ENCODE measurements around the gene ARID3B.
"Not testable (repeated sequence)": the region's sequence is repeated elsewhere in the genome, so short reads cannot be mapped to it uniquely, and the experiment has no call there.

ARID3B gene

DNA sequence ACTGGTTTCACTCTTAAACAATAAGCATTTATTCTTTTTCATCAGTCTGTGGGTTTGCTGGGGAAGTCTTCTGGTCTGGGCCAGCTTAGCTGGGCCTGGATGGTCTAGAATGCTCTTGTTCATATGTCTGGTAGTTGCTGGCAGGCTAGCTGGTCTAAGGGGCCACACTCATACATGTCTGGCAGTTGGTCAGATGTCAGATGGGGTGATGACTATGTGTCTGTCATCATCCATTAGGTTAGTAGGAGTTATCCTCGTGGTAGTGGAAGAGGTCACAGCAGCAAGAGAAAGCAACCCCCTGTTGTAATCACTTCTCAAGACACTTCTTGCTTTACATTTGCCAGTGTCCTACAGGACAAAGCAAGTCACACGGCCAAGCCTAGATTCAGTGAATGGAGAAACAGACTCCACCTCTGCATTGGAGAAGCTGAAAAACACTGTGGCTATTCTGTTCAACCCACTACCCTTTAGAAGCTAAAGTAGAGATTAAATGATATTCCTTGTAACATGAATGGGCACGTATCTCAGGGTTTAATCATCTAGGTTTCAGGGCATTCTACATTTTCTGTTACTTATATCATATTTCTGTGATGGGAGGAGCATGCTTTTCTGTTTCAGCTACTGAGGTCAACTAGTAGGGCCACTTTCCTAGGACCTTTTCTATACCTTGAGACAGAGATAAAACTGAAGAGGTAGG, 5.5 kb upstream of the ARID3B start:
- DNase-seq (ENCODE audit: low read depth): no peak

DNA sequence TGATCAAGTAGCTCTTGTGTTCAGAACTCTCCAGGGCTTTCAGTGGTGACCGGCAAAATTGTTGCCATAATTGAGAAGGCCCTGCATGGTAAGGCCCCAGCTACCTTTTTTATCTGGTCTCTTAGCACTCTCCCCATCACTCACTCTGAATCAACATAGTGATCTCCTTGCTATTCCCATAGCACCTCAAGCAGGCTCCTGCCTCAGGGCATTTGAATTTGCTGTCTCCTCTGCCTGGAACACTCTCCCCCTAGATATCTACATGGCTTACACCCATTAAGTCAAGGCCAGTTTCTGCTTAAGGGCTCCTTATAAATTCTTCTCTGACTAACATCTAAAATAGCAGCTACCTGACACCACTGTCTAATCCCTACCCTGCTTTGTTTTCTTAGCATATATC, 3.3 kb upstream of the ARID3B start:
- no peak for DNase-seq (ENCODE audit: low read depth)

DNA sequence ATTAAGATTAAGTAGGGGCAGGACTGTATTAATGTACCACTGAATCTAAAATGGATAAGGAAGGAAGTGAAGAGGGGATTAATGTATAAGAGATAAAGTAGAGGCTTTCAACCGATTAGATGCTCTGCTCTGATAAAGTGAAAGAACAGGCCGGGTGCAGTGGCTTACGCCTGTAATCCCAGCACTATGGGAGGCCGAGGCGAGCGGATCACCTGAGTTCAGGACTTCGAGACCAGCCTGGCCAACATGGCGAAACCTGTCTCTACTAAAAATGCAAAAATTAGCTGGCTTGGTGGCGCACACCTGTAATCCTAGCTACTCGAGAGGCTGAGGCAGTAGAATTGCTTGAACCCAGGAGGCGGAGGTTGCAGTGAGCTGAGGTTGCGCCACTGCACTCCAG, 1.5 kb upstream of the ARID3B start:
- DNase-seq (ENCODE audit: low read depth): not testable (repeated sequence)

DNA sequence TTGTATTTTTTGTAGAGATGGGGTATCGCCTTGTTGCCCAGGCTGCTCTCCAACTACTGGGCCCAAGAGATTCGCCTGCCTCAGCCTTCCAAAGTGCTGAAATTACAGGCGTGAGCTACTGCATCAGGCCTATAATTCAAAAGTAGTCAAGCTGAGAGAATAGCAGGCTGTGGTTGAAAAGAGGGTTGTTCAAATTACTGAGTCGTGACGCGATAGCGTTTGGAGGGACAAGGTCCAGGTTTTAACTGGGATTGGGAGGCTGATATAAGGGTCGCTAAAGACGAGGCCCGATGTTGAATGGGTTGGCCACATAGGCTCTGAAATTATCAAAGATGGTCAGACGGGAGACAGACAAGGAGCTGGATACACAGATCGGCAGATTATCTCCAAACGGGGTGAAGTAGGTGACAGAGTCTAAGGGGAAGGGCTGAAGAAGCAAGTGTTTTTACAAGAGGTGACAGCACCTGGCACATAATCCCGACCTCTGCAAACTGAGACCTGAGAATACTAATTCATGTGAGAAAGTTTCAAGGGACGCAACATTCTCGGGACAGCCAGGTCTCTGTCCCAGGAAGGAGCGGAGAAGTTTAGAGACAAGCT, 759 bp upstream of the ARID3B start:
- no peak for DNase-seq (ENCODE audit: low read depth)

DNA sequence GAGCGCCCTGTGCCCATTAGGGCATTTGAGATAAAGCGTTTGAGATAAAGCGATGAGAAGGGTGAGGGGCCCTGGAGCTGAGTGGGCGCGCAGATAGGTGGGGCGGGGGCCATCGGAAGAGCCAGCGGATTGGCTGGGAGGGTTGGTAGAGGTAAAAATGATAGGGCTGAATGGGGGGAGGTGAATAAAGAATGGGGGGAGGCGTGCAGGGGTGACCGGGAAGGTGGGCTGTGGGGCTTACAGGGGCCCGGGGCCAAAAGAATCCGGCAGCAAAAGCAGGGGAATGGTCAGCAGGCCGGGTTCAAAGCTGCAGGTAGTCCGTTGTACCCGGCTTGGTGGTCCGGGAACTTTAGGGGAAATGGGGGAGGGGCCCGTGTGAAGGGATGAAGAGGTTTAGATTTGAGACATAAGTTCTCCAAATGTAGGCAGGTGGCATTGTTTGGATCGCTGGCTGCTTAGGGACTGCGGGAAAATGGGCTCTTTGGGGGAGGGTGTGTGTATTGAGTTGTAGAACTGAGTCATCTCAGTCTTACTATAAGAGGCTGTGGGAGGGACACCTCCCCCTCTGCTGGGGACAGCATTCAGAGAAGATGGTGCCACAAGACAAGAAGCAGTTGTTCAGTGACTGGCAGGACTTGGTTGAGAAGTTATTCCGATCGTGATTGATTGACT, 610 bp downstream of the ARID3B start:
- DNase-seq (ENCODE audit: low read depth): peak; percentile 57

DNA sequence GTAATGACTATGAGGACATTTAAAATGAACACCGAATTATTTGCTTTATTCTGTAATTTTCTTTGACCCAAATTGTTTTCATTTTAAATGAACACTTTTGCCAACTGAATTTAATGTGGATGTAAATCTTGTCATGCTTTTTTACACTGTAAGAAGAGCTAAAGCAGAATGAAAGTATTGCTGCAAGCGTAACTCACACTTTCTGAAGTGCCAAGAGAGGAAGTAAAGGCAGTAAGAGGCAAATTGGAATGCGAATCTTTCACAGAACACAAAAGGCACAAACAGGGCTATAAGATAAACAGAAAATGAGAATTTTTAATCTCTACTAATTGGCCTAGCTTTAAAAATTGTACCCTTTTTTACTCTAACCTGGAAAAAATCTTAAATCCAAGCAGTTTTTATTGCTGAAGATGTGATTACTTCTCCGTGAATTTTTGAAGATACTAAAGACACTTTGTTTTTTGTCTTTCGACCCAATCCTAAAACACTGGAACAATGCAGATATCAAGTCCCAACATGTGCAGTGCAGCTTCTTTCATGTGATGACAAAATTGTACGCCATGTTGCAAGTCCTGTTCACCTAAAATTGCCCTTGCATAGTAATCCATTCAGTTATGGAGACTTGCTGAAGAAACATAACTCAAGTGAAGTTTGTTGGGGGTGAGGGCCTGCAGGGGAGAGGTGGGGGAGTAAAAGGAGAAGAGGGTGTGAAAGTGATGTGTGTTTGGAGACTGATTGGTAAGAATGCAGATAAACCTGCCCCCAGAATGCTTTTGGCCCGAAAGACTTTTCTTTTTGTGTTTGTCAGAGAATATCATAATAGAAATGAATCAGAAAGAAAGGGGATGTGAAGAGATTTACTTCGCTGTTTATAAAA, 1.4 kb downstream of the ARID3B start:
- DNase-seq (ENCODE audit: low read depth): no peak

DNA sequence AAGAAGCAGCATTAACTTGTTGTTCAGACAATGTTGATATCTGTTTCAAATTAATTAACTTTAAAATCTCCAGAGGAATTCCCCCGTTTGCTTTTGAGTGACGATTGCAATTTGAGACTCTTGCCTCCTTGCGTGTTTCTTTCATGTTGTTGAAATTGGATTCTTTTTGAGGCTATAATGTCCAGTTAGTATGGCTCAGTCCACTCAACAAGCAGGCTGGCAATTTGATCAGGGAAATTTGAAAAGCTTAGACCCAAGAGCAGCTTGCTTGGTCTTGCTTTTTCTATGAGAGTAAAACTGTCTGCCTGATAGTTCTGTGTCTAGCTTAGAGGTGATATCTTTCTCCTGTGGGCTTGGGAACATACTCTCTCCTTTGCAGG, 2.0 kb downstream of the ARID3B start:
- DNase-seq (ENCODE audit: low read depth): no peak

DNA sequence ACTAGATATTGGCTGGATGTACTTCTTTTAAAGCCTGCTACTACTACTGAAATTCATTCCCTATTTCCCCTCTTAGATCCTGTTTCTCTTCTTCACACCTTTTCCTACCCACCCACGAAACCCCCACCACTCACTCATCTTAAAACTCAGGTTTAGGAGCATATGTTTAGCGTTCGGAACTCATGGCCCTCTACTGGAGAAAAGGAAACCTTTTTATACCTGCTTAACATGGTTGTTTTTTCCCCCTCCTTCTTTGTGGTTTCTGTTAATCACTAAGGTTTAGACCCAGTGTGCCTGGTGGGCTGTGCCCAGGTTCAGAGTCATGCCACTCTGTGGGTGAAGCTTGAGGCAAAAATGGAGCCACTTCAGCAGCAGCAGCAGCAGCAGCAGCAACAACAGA, 2.6 kb downstream of the ARID3B start:
- no peak for DNase-seq (ENCODE audit: low read depth)

DNA sequence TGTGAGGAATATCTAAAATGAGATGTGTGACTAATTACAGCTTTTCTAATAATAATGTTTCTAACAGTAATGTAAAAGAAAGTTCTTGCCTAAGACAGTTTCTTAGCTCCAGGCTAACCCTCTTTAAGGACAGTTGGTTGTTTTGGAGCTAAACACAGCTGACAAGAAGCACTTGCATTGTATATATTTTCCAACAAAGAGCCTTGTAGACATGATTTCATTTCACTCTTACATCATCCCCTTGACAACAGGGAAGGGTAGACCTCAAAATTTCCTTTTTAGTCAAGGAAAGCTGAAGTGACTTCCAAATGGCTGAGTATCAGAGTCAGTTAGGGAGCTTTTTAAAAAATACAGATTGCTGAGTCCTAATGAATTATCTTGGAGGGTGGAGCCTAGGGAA, 4.1 kb downstream of the ARID3B start:
- no peak for DNase-seq (ENCODE audit: low read depth)

DNA sequence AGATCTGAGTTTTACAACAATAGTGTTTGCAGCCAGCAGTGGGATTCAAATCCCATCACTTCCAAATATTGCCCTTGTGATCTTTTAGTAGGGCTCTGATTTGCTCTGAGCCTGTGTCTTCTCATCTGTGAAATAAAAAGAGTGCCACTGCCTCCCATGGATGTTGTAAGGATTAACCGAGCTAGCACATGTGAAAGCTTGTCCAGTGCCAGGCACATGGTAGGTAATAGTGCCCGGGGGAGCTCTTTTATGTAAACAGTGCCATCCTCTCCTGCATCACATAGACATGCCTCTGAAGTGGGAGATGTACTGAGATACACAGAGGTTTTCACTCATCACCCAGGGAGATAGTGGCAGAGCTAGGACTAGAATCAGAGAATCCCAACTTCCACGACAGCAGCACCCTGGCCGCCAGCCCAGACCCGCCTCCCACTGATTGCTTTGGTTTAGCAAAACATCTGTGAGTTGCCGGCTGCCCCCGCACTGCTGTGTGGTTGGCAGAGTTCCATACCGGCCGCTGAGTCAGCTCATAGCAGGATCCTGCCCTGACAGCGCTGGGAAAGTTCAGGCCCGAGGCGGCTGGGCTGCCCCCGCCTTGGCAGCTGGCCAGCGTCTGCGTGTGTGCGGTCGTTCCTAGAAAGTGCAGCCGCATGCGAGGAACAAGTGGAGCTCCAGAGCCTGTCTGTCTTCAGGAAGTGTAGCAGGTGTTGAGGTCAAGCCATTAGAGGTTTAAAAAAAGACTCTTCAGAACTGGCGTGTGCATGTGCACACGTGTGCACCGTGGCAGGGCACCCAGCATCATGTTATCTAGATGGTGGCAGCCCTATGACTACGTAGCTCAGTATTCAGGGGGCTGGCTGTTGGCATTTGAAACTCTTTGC, 5.0 kb downstream of the ARID3B start:
- DNase-seq (ENCODE audit: low read depth): peak; percentile 87

DNA sequence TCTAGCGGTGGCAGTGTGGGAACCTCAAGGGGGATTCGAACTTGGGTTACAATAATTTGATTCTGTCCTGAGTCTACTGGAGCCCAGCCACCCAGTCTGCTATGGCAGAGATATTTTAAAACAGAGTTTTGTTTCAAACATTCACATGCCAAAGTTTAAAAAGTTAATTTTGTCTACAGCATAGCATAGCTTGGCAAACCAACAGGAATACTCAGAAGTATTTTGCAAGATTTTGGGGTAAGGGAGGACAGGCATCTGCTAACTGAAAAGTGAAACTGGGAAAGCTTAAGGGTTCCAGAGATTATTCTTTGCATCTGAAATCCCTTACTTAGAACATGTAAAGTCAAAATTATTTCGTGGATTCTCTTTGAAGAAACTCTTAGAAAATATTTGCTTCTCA, 6.6 kb downstream of the ARID3B start:
- no peak for DNase-seq (ENCODE audit: low read depth)

DNA sequence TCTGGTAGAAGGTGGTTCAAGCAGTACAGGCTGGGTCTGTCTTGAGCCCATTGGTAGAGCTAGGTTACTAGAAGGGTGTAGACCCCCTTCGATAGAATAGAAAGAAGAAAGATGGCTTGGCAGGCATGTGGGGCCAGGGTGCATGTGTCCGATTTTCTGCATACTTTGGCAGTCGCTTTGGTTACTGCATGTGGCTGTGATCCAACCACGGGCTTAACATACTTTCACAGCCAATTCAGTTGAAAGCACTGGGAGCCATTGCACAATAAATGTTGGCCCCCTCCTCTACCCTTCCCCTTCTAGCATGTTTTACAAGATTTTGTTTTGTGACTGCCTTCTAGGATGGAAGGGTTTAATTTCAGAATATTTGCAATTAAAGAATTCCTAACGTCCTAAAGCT, 7.2 kb downstream of the ARID3B start:
- no peak for DNase-seq (ENCODE audit: low read depth)

DNA sequence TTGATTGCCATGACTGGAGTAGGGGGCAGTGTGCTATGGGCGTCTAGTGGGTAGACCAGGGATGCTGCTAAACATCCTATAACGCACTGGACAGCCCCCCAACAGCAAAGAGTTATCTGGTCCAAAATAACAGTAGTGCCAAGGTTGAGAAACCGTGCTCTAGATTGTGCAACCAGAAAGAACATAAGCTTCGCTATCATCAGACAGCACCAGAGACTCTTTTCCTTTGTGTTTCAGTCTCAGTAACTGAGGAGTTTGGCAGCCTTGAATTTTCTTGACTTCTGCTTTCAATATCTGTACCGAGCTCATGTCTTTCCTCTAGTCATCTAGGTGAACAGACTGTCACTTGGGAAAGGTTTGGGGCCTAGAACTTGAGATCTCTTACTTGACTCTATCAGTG, 8.8 kb downstream of the ARID3B start:
- DNase-seq (ENCODE audit: low read depth): no peak

DNA sequence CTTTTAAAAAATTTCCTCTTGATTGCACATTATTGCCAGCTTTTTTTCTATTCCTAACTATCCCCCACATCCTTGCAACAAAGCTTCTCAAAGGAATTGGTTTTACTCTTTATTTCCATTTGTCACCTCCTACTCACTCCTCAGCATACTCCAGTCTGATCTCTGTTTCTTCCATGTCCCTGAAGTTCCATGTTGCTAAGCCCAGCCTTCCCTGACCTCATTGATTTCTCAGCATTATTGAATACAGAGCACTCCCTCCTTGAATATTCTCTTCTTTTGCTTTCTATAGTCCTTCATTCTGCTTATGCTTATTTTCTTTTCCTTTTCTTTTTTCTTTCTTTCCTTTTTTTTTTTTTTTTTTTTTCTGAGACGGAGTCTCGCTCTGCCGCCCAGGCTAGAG, 10.7 kb downstream of the ARID3B start:
- no peak for DNase-seq (ENCODE audit: low read depth)

DNA sequence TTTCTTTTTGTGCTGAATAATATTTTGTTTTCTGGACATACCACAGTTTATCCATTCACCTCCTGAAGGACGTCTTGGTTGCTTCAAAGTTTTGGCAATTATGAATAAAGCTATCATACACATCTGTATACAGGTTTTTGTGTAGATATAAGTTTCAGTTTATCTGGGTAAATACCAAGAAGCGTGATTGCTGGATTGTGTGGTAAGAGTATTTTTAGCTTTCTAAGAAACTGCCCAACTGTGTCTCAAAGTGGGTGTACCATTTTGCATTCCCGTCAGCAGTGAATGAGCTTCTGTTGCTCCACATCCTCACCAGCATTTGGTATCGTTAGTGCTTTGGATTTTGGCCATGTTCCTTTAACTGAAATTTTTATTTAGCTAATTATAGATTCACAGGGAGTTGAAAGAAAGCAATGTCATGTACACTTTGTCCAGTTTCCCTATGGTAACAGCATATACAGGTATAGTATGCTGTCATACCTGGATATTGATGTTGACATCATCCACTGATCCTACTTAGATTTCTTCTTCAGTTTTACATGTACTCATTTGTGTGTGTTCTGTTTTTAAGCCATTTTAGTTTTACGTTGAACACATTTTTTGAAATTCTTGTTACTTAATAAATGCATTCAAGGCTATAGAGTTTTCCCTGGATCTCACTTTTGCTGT, 11.9 kb downstream of the ARID3B start:
- DNase-seq (ENCODE audit: low read depth): no peak

DNA sequence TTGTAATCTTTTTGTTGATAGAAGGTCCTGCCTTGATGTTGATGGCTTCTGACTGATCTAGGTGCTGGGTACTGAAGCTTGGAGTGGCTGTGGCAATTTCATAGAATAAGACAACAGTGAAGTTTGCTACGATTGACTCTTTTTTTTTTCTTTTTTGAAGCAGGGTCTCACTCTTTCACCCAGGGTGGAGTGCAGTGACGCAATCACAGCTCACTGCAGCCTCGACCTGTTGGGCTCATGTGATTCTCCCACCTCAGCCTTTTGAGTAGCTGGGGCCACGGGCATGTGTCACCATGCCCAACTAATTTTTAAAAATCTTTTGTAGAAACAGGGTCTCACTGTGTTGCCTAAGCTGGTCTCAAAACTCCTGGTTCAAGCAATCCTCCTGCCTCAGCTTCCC, 14.2 kb downstream of the ARID3B start:
- no peak for DNase-seq (ENCODE audit: low read depth)

DNA sequence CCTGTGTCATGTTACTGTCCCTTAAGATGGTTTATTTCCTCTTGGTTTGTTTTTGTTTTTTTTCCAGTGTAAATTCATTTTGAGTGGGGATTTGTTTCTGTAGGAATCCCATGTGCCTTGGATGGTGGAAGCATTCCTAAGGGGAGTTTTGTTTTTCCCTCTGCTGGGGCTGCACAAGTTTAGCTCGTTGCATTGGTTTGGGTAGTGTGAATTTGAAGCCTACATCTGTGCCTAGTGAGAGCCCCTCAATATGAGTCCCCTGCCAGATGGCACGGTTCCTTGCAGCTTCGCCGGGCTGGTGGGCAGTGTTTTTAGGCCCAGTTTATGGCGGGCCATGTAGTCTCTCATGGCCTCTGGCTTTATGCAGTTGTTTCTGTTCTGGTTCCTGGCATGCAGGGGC, 17.7 kb downstream of the ARID3B start:
- DNase-seq (ENCODE audit: low read depth): no peak

DNA sequence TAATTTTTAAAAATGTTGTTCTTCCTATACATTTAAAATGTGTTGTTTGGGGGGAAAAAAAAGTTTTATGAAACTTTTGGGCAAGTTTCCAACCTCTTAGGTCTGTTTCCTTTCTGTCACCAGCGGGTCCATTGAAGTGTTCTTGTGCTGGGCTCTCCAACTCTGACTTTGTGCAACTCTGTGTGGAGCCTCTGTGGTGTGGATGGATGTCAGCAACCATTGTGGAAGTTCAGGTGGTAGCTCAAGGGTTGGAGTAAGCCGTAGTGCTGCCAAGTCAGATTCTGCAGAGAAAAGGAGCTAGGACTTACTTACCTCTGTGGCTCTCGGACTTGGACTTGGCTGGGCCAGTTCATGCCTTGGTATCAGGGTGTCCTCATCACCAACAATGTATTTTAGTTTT, 22.4 kb downstream of the ARID3B start:
- no peak for DNase-seq (ENCODE audit: low read depth)

DNA sequence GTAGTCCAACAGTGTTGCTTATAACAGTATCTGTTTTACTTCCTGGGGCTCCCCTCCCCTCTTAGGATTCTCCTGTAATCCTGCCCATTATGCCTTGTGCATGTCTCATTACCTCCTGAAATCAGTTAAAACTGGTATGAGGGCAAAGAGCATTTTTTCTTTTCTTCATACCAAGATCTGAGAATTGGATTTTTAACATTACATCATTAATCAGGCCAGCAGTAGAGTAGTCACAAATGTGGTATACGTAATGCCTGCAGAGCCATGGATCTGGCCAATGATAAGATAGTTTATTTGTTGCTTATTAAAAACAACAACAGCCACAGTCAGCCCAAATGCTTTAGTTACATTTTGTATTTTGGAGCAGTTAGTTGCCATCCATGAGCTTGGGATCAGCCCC, 23.2 kb downstream of the ARID3B start:
- DNase-seq (ENCODE audit: low read depth): no peak

DNA sequence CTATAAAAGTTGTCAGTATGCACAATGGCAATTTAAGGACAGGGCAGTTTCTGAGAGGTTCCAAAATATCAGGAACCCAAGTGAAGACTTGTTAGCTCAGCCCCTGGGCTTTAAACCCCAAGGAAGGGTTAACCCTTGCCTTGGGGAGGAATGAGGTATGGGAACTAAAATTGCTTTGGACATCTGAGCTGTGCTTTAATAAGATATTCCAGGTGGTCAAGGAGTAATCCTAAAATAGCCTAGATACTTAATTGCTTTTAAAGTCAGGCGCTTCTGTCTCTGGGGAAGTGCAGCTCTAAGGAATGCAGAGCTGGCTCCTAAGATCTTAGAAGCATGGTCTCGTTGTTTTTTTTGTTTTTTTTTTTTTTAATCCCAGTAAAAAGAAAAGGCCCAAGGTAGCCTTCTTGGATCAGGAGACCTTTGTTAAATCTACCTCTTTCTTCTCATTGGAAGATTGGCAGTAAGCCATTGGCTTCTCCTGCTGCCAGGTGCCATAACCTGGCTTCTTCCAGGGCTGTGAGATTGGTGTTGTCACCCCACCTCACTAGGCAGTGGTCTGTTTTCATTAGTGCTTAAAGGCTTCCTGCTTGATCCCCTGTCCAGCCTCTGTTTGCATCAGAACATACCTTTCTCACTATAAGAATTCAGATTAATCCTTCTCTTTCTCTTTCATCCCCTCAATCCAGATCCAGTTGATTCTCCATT, 24.5 kb downstream of the ARID3B start:
- no peak for DNase-seq (ENCODE audit: low read depth)

DNA sequence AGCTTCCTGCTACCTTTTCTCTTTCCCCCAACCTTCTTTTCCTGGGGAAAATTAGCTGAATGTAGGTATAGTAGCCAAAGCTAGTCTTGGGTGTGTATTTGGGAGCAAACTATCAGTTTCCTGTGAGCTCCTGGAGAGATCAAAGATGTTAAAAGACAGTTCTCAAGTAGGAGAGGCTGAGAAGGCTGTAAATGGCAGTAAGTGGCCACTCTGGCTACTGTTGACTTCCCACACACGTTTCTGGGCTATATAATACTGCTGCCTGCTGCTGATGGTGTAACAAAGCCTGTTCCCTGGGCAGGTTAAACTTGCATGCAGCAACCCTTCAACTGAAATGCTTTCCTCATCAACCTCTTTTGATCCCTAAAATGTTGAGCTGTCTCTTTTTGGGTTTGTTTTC, 27.6 kb downstream of the ARID3B start:
- no peak for DNase-seq (ENCODE audit: low read depth)
